Nephron progenitor cell (in vitro differentiated cells): ENCODE measurements around the gene F11R.

Experiments
- DNase-seq: peaks from one replicate; pipeline ENCODE4 v3.0.0; 2021
- H3K27ac Mint-ChIP-seq: 2 replicates; pipeline ENCODE4 v1.8.0; 2021; ENCODE audit warnings: mild to moderate bottlenecking, moderate library complexity, mixed read lengths
- H3K27me3 Mint-ChIP-seq: 2 replicates; pipeline ENCODE4 v1.8.0; 2021; ENCODE audit warnings: mild to moderate bottlenecking, low read depth, mixed read lengths; ENCODE audit not compliant: poor library complexity
- H3K36me3 Mint-ChIP-seq: 2 replicates; pipeline ENCODE4 v1.8.0; 2021; ENCODE audit warnings: low read depth, mixed read lengths
- H3K4me1 Mint-ChIP-seq: 2 replicates; pipeline ENCODE4 v1.8.0; 2021; ENCODE audit warnings: mixed read lengths
- H3K4me3 Mint-ChIP-seq: 2 replicates; pipeline ENCODE4 v1.8.0; 2021; ENCODE audit warnings: mild to moderate bottlenecking, moderate library complexity, mixed read lengths
- H3K9me3 Mint-ChIP-seq: 2 replicates; pipeline ENCODE4 v1.8.0; 2021; ENCODE audit warnings: mild to moderate bottlenecking, moderate library complexity, mixed read lengths
- TF ChIP-seq, protein P1 (sequence below): fragments of 200-600 bp; sonication (generic); IDR thresholded peaks from 2 replicates; pipeline ENCODE4 v1.5.0; 2021; ENCODE audit warnings: antibody characterized with exemption

The F11R gene

DNA sequence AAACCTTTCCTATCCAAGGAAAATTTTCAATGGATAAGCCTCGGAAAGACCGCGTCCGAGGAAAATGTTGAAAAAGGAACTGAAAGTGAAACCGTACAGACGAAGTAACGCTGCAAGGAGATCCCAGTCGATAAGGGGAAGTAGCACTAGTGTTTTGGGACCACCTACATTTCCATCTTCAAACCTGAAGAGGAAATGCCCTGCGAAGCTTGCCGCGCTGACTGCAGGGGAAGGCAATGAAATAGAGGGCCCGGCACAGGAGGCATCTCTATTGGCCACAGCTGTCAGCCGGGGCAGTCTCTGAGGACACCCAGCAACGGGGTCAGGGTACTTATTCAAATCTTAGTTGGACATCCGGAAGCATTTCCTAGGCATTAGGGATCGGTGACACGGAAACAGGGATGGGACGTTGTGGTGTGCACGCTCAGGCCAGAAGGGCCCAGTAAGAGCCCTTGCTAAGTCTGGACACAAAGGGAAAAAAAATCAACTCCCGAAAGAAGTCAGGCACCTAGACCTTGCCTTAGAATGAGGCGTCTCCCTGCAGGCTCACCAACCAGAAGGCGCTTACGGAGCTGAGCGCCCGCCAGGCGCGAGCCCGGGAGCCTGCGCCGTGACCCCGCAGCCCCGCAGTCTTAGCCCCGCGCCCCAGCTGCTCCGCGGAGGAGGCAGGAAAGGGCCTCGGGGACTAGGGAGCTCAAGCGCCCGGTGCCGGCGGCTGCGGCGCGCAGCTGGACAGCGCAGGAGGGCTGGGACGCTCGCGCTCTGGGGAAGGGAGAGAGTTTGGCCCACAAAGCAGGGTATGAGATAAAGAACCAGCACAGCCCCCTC lies 24.2 kb upstream of the F11R start:
- Mint-ChIP-seq H3K9me3 (peaks cover 43% of the 10 kb centered on the region), H3K4me1 (peaks cover 28% of the 10 kb centered on the region), H3K27me3 (peaks cover 29% of the 10 kb centered on the region), H3K27ac (peak overlapping the region; percentile 100), H3K36me3 (peaks cover 55% of the 10 kb centered on the region), H3K4me3 (peak overlapping the region; percentile 97)
- TF ChIP-seq, protein P1, sequence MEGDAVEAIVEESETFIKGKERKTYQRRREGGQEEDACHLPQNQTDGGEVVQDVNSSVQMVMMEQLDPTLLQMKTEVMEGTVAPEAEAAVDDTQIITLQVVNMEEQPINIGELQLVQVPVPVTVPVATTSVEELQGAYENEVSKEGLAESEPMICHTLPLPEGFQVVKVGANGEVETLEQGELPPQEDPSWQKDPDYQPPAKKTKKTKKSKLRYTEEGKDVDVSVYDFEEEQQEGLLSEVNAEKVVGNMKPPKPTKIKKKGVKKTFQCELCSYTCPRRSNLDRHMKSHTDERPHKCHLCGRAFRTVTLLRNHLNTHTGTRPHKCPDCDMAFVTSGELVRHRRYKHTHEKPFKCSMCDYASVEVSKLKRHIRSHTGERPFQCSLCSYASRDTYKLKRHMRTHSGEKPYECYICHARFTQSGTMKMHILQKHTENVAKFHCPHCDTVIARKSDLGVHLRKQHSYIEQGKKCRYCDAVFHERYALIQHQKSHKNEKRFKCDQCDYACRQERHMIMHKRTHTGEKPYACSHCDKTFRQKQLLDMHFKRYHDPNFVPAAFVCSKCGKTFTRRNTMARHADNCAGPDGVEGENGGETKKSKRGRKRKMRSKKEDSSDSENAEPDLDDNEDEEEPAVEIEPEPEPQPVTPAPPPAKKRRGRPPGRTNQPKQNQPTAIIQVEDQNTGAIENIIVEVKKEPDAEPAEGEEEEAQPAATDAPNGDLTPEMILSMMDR: no peak
- DNase-seq: peak; percentile 62

DNA sequence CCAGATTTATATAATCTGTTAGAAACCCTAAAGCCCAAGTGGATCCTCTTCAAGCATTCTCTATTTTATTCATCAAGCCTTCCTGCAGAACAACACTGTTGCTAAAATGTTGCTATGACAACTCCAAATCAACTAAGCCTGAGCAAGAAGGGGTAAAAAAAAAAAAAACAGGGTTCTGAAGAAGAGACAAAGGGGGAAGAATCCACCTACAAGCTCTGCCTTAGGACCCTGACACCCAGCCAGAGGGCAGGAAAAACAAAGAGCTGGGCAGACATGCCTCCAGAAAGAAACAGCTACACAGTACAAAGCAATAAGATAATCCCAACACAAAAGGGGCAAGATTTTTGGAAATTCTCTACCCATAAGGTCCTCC lies 23.6 kb upstream of the F11R start:
- peaks cover 38% of the 10 kb centered on the region for H3K9me3 Mint-ChIP-seq
- peaks cover 61% of the 10 kb centered on the region for H3K36me3 Mint-ChIP-seq
- DNase-seq: no peak
- TF ChIP-seq, protein P1: no peak
- peaks cover 29% of the 10 kb centered on the region for H3K27me3 Mint-ChIP-seq
- H3K4me1 Mint-ChIP-seq: peaks cover 28% of the 10 kb centered on the region
- peak overlapping the region; percentile 97 for H3K4me3 Mint-ChIP-seq
- peak overlapping the region; percentile 97 for H3K27ac Mint-ChIP-seq

DNA sequence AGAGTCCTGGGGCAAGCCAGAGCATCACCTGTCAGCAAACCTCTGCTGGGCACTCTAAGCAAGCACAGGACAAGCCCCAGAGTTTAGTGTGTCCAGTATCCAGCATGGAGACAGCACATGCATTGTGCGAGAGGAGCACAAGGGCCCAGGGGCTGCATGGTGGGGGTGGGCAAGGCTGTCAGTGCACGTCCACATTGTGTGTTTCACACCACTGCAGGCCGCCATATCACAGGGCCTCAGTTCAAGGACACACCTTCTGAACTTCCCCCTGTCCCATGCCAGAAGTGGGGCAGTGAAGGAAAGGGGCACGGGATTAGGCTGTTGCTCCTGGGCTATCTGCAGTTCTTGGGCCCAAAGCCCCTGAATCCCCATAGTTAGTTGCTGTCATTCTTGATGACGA lies 18.6 kb upstream of the F11R start:
- H3K36me3 Mint-ChIP-seq: peaks cover 35% of the 10 kb centered on the region

DNA sequence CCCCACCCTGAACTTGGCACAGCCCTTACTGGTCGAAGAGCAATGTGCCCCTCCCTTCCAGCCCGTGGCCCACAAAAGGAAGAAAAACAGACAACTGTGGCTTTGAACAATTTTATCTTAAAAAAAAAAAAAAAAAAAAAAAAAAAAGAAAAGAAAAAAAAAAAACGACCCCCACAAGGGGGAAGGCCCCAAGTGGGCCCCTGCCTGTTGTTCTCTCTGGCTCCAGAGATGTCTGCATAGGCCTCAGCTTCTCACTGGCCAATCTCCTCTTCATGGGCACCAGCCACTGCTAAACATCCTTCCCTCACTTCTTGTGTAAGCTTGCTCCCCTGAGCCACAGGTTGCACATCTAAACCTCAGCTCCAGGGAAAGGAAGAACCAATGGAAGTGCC lies 18.2 kb upstream of the F11R start:
- Mint-ChIP-seq H3K27me3 (peaks cover 5% of the 10 kb centered on the region), H3K27ac (no peak overlapping the region), H3K4me3 (peak overlapping the region; percentile 83), H3K4me1 (peaks cover 25% of the 10 kb centered on the region), H3K36me3 (peaks cover 35% of the 10 kb centered on the region), H3K9me3 (no peaks in the 10 kb centered on the region)
- TF ChIP-seq, protein P1: no peak
- DNase-seq: no peak

More for the DNA sequence above, 18.6 kb upstream of the F11R start:
- Mint-ChIP-seq H3K4me1 (peaks cover 29% of the 10 kb centered on the region), H3K27ac (no peak overlapping the region), H3K4me3 (peak overlapping the region; percentile 83), H3K27me3 (peaks cover 5% of the 10 kb centered on the region), H3K9me3 (no peaks in the 10 kb centered on the region)
- no peak for DNase-seq
- TF ChIP-seq, protein P1: no peak

DNA sequence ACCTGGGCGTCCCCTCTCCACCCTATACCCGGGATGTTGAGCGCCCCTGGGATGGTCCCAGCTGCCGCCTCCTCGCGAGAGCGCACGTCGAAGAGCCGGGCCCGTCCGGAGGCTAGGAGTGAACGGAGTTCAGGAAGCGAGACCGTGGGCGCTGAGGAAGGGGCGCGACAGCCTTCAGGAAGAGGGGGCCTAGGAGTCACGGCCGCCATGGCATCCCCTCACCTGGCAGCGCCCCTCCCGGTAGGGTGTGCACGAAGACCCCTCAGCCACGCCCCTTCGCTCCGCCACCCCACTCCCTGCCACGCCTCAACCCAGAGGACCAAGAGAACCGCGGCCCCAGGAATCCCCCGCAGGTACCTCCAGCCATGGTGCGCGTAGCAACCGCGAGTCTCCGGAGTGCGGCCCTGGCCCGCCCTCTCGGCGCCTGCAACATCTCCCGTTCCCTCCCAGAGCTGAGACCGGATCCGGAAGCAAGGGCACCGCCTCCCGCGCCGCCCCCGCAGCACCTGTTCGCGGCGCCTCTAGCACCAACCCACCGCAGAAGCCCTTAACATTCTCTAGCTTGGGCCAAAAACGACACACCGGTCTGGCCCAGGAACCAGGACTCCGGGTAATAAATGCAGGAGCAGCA lies 17.7 kb upstream of the F11R start, which contains the start of gene TSTD1:
Gene TSTD1, minus strand, starts transcription at position 442 of the 631 bp plus-strand sequence. Its CDS starts 75 bp downstream, at position 367.
- TF ChIP-seq, protein P1: no peak
- Mint-ChIP-seq H3K4me1 (peaks cover 23% of the 10 kb centered on the region), H3K4me3 (peak within 1 kb of the TSS; percentile 83), H3K27me3 (peaks cover 5% of the 10 kb centered on the region), H3K27ac (no peak within 1 kb of the TSS), H3K36me3 (peaks cover 35% of the 10 kb centered on the region), H3K9me3 (no peaks in the 10 kb centered on the region)
- peak; percentile 72 for DNase-seq
